Hepatocyte (in vitro differentiated cells): ENCODE measurements around the gene OR13A1. TPM values are rescaled to one million over a fixed set of nuclear protein-coding genes. Genes with fewer than 3 reads are reported as not detected.

Experiments
- DNase-seq: peaks from one replicate; pipeline ENCODE4 v3.0.0-alpha.2; 2016; ENCODE audit warnings: low spot score
- H2AFZ ChIP-seq: fragments of 200-600 bp; sonication (generic); 2 replicates; pipeline ENCODE4 v1.6.0; 2016; ENCODE audit warnings: antibody characterized with exemption, mild to moderate bottlenecking
- H3K27ac ChIP-seq: fragments of 200-600 bp; sonication (generic); 2 replicates; pipeline ENCODE4 v1.5.1; 2016; ENCODE audit warnings: mild to moderate bottlenecking
- H3K27me3 ChIP-seq: fragments of 200-600 bp; sonication (generic); 2 replicates; pipeline ENCODE4 v1.6.1; 2016
- H3K36me3 ChIP-seq: fragments of 200-600 bp; sonication (generic); replicated peaks from 2 replicates; pipeline ENCODE4 v1.5.1; 2016; ENCODE audit warnings: low read depth; ENCODE audit not compliant: insufficient read depth
- H3K4me1 ChIP-seq: fragments of 200-600 bp; sonication (generic); 2 replicates; pipeline ENCODE4 v1.5.1; 2016; ENCODE audit warnings: mild to moderate bottlenecking, moderate library complexity; ENCODE audit not compliant: insufficient read depth
- H3K4me2 ChIP-seq: fragments of 200-600 bp; sonication (generic); 2 replicates; pipeline ENCODE4 v1.6.0; 2016
- H3K4me3 ChIP-seq: fragments of 200-600 bp; sonication (generic); 2 replicates; pipeline ENCODE4 v1.5.1; 2016; ENCODE audit warnings: mild to moderate bottlenecking
- H3K79me2 ChIP-seq: fragments of 200-600 bp; sonication (generic); 2 replicates; pipeline ENCODE4 v1.6.0; 2017; ENCODE audit warnings: mild to moderate bottlenecking
- H3K9me2 ChIP-seq: fragments of 200-600 bp; sonication (generic); replicated peaks from 2 replicates; pipeline ENCODE4 v1.6.0; 2017; ENCODE audit warnings: mild to moderate bottlenecking; ENCODE audit not compliant: insufficient read depth
- H3K9me3 ChIP-seq: fragments of 200-600 bp; sonication (generic); 2 replicates; pipeline ENCODE4 v1.5.1; 2016; ENCODE audit warnings: low read depth, mild to moderate bottlenecking
- H4K20me1 ChIP-seq: fragments of 200-600 bp; sonication (generic); 2 replicates; pipeline ENCODE4 v1.6.0; 2016; ENCODE audit warnings: mild to moderate bottlenecking; ENCODE audit not compliant: insufficient read depth, poor library complexity, severe bottlenecking
- EZH2phosphoT487 ChIP-seq: fragments of 200-600 bp; sonication (generic); IDR thresholded peaks from one replicate; pipeline ENCODE4 v1.6.1; 2018; ENCODE audit warnings: antibody characterized with exemption, mild to moderate bottlenecking, low read depth, moderate library complexity; ENCODE audit not compliant: unreplicated experiment, severe bottlenecking
- WGBS: methylation state at CpG from one replicate; pipeline ENCODE4 v1.1.6; 2016; ENCODE audit warnings: low lambda C conversion rate; ENCODE audit errors: missing lambda C conversion rate; 5-methylcytosine and 5-hydroxymethylcytosine counted together
- polyA plus RNA-seq: library from polyadenylated mRNA; unstranded; fragments of >200 nt; fragmentation: Nextera tagmentation; extraction: Ambion mirVana; gene quantifications from 2 replicates; pipeline ENCODE4 v1.2.1, GENCODE V29; 2016
- total RNA-seq: library from RNA; depleted of rRNA; stranded (reverse); fragments of >200 nt; gene quantifications from 2 replicates; pipeline ENCODE4 v1.2.3, GENCODE V29; 2014
- TF ChIP-seq, protein P1 (sequence below): fragments of 200-600 bp; sonication (generic); IDR thresholded peaks from 2 replicates; pipeline ENCODE4 v1.5.1; 2016; ENCODE audit warnings: antibody characterized with exemption, mild to moderate bottlenecking; ENCODE audit not compliant: poor library complexity

Gene OR13A1
- total and polyA plus RNA-seq, 2 experiments from 2014 or later, result 0.37 TPM; not detected in 1

- Histone ChIP-seq H3K9me2 (no peaks in the 10 kb centered on the region), H3K79me2 (no peaks in the 10 kb centered on the region), H3K27ac (no peak overlapping the region), H3K4me2 (no peak overlapping the region), H3K27me3 (no peaks in the 10 kb centered on the region), H2AFZ (no peak overlapping the region), H3K36me3 (no peaks in the 10 kb centered on the region), H4K20me1 (no peaks in the 10 kb centered on the region), H3K4me1 (no peaks in the 10 kb centered on the region), H3K4me3 (no peak overlapping the region), H3K9me3 (no peaks in the 10 kb centered on the region)
- DNase-seq, result no peak
- TF ChIP-seq EZH2phosphoT487, result no peak
- TF ChIP-seq, protein P1, sequence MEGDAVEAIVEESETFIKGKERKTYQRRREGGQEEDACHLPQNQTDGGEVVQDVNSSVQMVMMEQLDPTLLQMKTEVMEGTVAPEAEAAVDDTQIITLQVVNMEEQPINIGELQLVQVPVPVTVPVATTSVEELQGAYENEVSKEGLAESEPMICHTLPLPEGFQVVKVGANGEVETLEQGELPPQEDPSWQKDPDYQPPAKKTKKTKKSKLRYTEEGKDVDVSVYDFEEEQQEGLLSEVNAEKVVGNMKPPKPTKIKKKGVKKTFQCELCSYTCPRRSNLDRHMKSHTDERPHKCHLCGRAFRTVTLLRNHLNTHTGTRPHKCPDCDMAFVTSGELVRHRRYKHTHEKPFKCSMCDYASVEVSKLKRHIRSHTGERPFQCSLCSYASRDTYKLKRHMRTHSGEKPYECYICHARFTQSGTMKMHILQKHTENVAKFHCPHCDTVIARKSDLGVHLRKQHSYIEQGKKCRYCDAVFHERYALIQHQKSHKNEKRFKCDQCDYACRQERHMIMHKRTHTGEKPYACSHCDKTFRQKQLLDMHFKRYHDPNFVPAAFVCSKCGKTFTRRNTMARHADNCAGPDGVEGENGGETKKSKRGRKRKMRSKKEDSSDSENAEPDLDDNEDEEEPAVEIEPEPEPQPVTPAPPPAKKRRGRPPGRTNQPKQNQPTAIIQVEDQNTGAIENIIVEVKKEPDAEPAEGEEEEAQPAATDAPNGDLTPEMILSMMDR, result no peak
- 83% methylated on average over 2 of the region's 2 CpGs for WGBS
Measured at GRCh38 chr10:45253183-45253914, 62.1 kb downstream of the OR13A1 start.

Other genes with a start within 250 kb of the OR13A1 start
- 3.5 and 5.0 TPM in 2 replicates for gene ALOX5, start 58.6 kb upstream of the OR13A1 start, total RNA-seq
- 4.4 and 9.0 TPM in 2 replicates for gene ALOX5, start 58.6 kb upstream of the OR13A1 start, polyA plus RNA-seq